Neural cell (in vitro differentiated cells): ENCODE results near the gene AGFG1. TPM values are rescaled to one million over a fixed set of nuclear protein-coding genes. Genes with fewer than 3 reads are reported as not detected.

Experiments used
- H2AFZ ChIP-seq: fragments of 200-600, 300-800 bp; sonication (generic), shearing (Covaris generic); 2 replicates; pipeline ENCODE4 v1.6.0; 2014; ENCODE audit warnings: low read depth, mild to moderate bottlenecking, antibody characterized with exemption, low read length, moderate library complexity
- H3F3A ChIP-seq: fragments of 200-600 bp; shearing (Covaris generic); 2 replicates; pipeline ENCODE4 v1.6.1; 2016; ENCODE audit warnings: mild to moderate bottlenecking, moderate library complexity, mixed read lengths, antibody characterized with exemption, low read length; ENCODE audit not compliant: insufficient read depth, poor library complexity, severe bottlenecking
- H3K27ac ChIP-seq: fragments of 200-600, 300-800 bp; sonication (generic), shearing (Covaris generic); 2 replicates; pipeline ENCODE4 v1.5.1; 2014; ENCODE audit warnings: mild to moderate bottlenecking, low read length, moderate library complexity
- H3K27me3 ChIP-seq: fragments of 300-800, 200-600 bp; sonication (generic), shearing (Covaris generic); 2 replicates; pipeline ENCODE4 v1.6.0; 2014; ENCODE audit warnings: mild to moderate bottlenecking, low read depth, low read length, moderate library complexity; ENCODE audit not compliant: insufficient read depth
- H3K36me3 ChIP-seq: fragments of 300-800, 200-600 bp; sonication (generic), shearing (Covaris generic); 2 replicates; pipeline ENCODE4 v1.5.1; 2014; ENCODE audit warnings: mild to moderate bottlenecking, antibody characterized with exemption, low read length, moderate library complexity; ENCODE audit not compliant: insufficient read depth
- H3K4me2 ChIP-seq: fragments of 300-800, 200-600 bp; sonication (generic), shearing (Covaris generic); 2 replicates; pipeline ENCODE4 v1.6.0; 2014; ENCODE audit warnings: mild to moderate bottlenecking, low read length
- H3K4me3 ChIP-seq: fragments of 300-800, 200-600 bp; sonication (generic), shearing (Covaris generic); 2 replicates; pipeline ENCODE4 v1.5.1; 2014; ENCODE audit warnings: mild to moderate bottlenecking, low read length, moderate library complexity
- H3K79me2 ChIP-seq: fragments of 200-600 bp; shearing (Covaris generic); replicated peaks from 2 replicates; pipeline ENCODE4 v1.6.0; 2014; ENCODE audit warnings: mild to moderate bottlenecking, low read length, moderate library complexity; ENCODE audit not compliant: insufficient read depth
- H3K9ac ChIP-seq: fragments of 300-800, 200-600 bp; sonication (generic), shearing (Covaris generic); 2 replicates; pipeline ENCODE4 v1.6.1; 2016; ENCODE audit warnings: mild to moderate bottlenecking, low read length, mixed read lengths
- H3K9me2 ChIP-seq: fragments of 200-600 bp; shearing (Covaris generic); 2 replicates; pipeline ENCODE4 v1.6.1; 2016; ENCODE audit warnings: mild to moderate bottlenecking, low read length, mixed read lengths; ENCODE audit not compliant: insufficient read depth
- H3K9me3 ChIP-seq: fragments of 200-600, 300-800 bp; sonication (generic), shearing (Covaris generic); 2 replicates; pipeline ENCODE4 v1.6.1; 2016; ENCODE audit warnings: mild to moderate bottlenecking, mixed run types, low read length, moderate library complexity, mixed read lengths
- H4K20me1 ChIP-seq: fragments of 200-600 bp; shearing (Covaris generic); 2 replicates; pipeline ENCODE4 v1.6.1; 2016; ENCODE audit warnings: mild to moderate bottlenecking, mixed run types; ENCODE audit not compliant: insufficient read depth
- CTCF ChIP-seq: fragments of 450-650 bp; IDR thresholded peaks from 2 replicates; pipeline ENCODE4 v1.5.1; 2014; ENCODE audit warnings: antibody characterized with exemption, mild to moderate bottlenecking, moderate library complexity; ENCODE audit not compliant: poor library complexity, severe bottlenecking
- EP300 ChIP-seq: fragments of 450-650 bp; conservative IDR thresholded peaks from 2 replicates; pipeline ENCODE4 v1.6.1; 2014; ENCODE audit warnings: antibody characterized with exemption, mild to moderate bottlenecking, moderate library complexity; ENCODE audit not compliant: poor library complexity, severe bottlenecking
- EZH2 ChIP-seq: fragments of 200-600, 300-800 bp; shearing (Covaris generic), sonication (generic); IDR thresholded peaks from 2 replicates; pipeline ENCODE4 v1.6.1; 2014; ENCODE audit warnings: antibody characterized with exemption, low read length, borderline replicate concordance, mild to moderate bottlenecking; ENCODE audit not compliant: insufficient read depth, poor library complexity, severe bottlenecking
- MXI1 ChIP-seq: fragments of 450-650 bp; conservative IDR thresholded peaks from 2 replicates; pipeline ENCODE4 v1.6.1; 2014; ENCODE audit warnings: antibody characterized with exemption, mild to moderate bottlenecking; ENCODE audit not compliant: poor library complexity, severe bottlenecking
- POLR2AphosphoS5 ChIP-seq: IDR thresholded peaks from 2 replicates; pipeline ENCODE4 v1.6.1; 2012
- RAD21 ChIP-seq: fragments of 450-650 bp; conservative IDR thresholded peaks from 2 replicates; pipeline ENCODE4 v1.6.1; 2014; ENCODE audit warnings: antibody characterized with exemption, mild to moderate bottlenecking, moderate library complexity
- REST ChIP-seq: IDR thresholded peaks from 2 replicates; pipeline ENCODE4 v1.6.1; 2012; ENCODE audit warnings: borderline replicate concordance
- SMC3 ChIP-seq: fragments of 450-650 bp; conservative IDR thresholded peaks from 2 replicates; pipeline ENCODE4 v1.6.1; 2014; ENCODE audit warnings: antibody characterized with exemption, mild to moderate bottlenecking, moderate library complexity; ENCODE audit not compliant: poor library complexity
- TAF1 ChIP-seq: IDR thresholded peaks from 2 replicates; pipeline ENCODE4 v1.6.1; 2012; ENCODE audit warnings: low read depth
- polyA plus RNA-seq: library from polyadenylated mRNA; depleted of rRNA; stranded (reverse); fragments of >200 nt; gene quantifications from 2 replicates; pipeline ENCODE4 v1.2.3, GENCODE V29; 2014

The AGFG1 gene
- polyA plus RNA-seq, 1 donor from 2014 or later, result 106 TPM

- Histone ChIP-seq H3K4me3 (no peak overlapping the region), H3K4me2 (no peak overlapping the region), H3K9me3 (no peaks in the 10 kb centered on the region), H3K9ac (no peak overlapping the region), H3F3A (no peaks in the 10 kb centered on the region), H3K9me2 (no peaks in the 10 kb centered on the region), H3K27me3 (no peaks in the 10 kb centered on the region), H3K36me3 (no peaks in the 10 kb centered on the region), H2AFZ (no peak overlapping the region), H3K27ac (no peak overlapping the region), H4K20me1 (no peaks in the 10 kb centered on the region), H3K79me2 (peaks cover 86% of the 10 kb centered on the region)
- TF ChIP-seq TAF1 (no peak), EP300 (no peak)
These were observed 34.5 kb downstream of the AGFG1 start for GRCh38 chr2:227506456-227506855.

GRCh38 chr2:227507963-227508362 is 36.0 kb downstream of the AGFG1 start:
- no peak overlapping the region for H3K4me3 ChIP-seq
- H2AFZ ChIP-seq, result no peak overlapping the region
- H3K27ac ChIP-seq, result no peak overlapping the region
- no peaks in the 10 kb centered on the region for H4K20me1 ChIP-seq
- no peaks in the 10 kb centered on the region for H3F3A ChIP-seq
- no peak overlapping the region for H3K9ac ChIP-seq
- H3K36me3 ChIP-seq, result no peaks in the 10 kb centered on the region
- TF ChIP-seq EP300 (no peak), CTCF (no peak), TAF1 (no peak), POLR2AphosphoS5 (no peak), SMC3 (no peak), REST (no peak), MXI1 (no peak), EZH2 (no peak), RAD21 (no peak)
- H3K79me2 ChIP-seq, result peaks cover 95% of the 10 kb centered on the region
- no peaks in the 10 kb centered on the region for H3K9me3 ChIP-seq
- H3K4me2 ChIP-seq, result no peak overlapping the region
- no peaks in the 10 kb centered on the region for H3K9me2 ChIP-seq
- no peaks in the 10 kb centered on the region for H3K27me3 ChIP-seq

GRCh38 chr2:227509076-227509475 is 37.1 kb downstream of the AGFG1 start:
- Histone ChIP-seq H3K36me3 (no peaks in the 10 kb centered on the region), H3F3A (no peaks in the 10 kb centered on the region), H3K9me2 (no peaks in the 10 kb centered on the region), H3K27ac (no peak overlapping the region), H3K9ac (no peak overlapping the region), H3K4me3 (no peak overlapping the region), H3K4me2 (no peak overlapping the region), H3K79me2 (peaks cover 86% of the 10 kb centered on the region), H4K20me1 (no peaks in the 10 kb centered on the region), H3K9me3 (no peaks in the 10 kb centered on the region), H2AFZ (no peak overlapping the region), H3K27me3 (no peaks in the 10 kb centered on the region)
- TF ChIP-seq REST (no peak), EP300 (no peak), POLR2AphosphoS5 (no peak), CTCF (no peak), SMC3 (no peak), MXI1 (no peak), RAD21 (no peak), EZH2 (no peak), TAF1 (no peak)
